GM18520 (cell line): Measurements from ENCODE around the gene GDNF.
"Not testable (repeated sequence)": the region's sequence is repeated elsewhere in the genome, so short reads cannot be mapped to it uniquely, and the experiment has no call there.

ENCODE experiments used
- ATAC-seq: cut with Tn5 transposase; IDR thresholded peaks from one replicate; pipeline ENCODE4 v1.9.1; 2021; ENCODE audit not compliant: unreplicated experiment

The GDNF gene

GRCh38 chr5:37787742-37788141, 52.1 kb downstream of the GDNF start:
- no peak for ATAC-seq

- no peak for ATAC-seq
These were observed 52.9 kb downstream of the GDNF start for GRCh38 chr5:37786862-37787519.

- no peak for ATAC-seq
These were observed 53.4 kb downstream of the GDNF start for GRCh38 chr5:37786416-37786815.

- not testable (repeated sequence) for ATAC-seq
These were observed 58.4 kb downstream of the GDNF start for GRCh38 chr5:37781409-37781808.

GRCh38 chr5:37777432-37778130, 62.3 kb downstream of the GDNF start:
- ATAC-seq = no peak

GRCh38 chr5:37776826-37777225, 63.0 kb downstream of the GDNF start:
- ATAC-seq = no peak

GRCh38 chr5:37774912-37775483, 64.8 kb downstream of the GDNF start:
- no peak for ATAC-seq

- ATAC-seq = no peak
These were observed 66.0 kb downstream of the GDNF start for GRCh38 chr5:37773809-37774208.

GRCh38 chr5:37772255-37772654, 67.6 kb downstream of the GDNF start:
- no peak for ATAC-seq

- no peak for ATAC-seq
These were observed 68.1 kb downstream of the GDNF start for GRCh38 chr5:37771731-37772130.

- no peak for ATAC-seq
These were observed 68.6 kb downstream of the GDNF start for GRCh38 chr5:37771203-37771611.

GRCh38 chr5:37770786-37771185, 69.1 kb downstream of the GDNF start:
- ATAC-seq = no peak

GRCh38 chr5:37769840-37770239, 70.0 kb downstream of the GDNF start:
- no peak for ATAC-seq

GRCh38 chr5:37769108-37769507, 70.7 kb downstream of the GDNF start:
- ATAC-seq = no peak

- ATAC-seq = no peak
These were observed 71.5 kb downstream of the GDNF start for GRCh38 chr5:37768371-37768770.

GRCh38 chr5:37767961-37768360, 71.9 kb downstream of the GDNF start:
- no peak for ATAC-seq

GRCh38 chr5:37767251-37767650, 72.6 kb downstream of the GDNF start:
- ATAC-seq = no peak
